ENCODE results near the gene KCTD8. TPM values are rescaled to one million over a fixed set of nuclear protein-coding genes. Genes with fewer than 3 reads are reported as not detected.

Gene KCTD8
- polyA plus RNA-seq, 1 donor from 2014 or later, result 0.71 TPM

DNA sequence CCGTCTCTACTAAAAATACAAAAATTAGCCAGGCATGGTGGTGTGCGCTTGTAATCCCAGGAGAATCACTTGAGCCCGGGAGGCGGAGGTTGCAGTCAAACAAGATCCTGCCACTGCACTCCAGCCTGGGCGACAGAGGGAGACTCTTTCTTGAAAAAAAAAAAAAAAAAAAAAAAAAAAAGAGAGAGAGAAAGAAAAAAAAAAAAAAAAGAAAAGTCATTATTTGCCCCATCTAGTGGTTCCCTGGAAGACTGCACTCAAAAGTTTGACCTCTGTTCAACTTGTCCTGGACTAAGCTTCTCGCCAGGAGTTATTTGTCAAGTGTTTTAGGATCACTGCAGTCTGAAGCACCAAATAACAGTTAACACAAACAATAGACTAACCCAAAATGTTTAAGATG lies 45.3 kb upstream of the KCTD8 start:
- TF ChIP-seq POLR2AphosphoS5 (IDR thresholded peaks at IDR 0.05), result no peak
- TF ChIP-seq, protein P1, sequence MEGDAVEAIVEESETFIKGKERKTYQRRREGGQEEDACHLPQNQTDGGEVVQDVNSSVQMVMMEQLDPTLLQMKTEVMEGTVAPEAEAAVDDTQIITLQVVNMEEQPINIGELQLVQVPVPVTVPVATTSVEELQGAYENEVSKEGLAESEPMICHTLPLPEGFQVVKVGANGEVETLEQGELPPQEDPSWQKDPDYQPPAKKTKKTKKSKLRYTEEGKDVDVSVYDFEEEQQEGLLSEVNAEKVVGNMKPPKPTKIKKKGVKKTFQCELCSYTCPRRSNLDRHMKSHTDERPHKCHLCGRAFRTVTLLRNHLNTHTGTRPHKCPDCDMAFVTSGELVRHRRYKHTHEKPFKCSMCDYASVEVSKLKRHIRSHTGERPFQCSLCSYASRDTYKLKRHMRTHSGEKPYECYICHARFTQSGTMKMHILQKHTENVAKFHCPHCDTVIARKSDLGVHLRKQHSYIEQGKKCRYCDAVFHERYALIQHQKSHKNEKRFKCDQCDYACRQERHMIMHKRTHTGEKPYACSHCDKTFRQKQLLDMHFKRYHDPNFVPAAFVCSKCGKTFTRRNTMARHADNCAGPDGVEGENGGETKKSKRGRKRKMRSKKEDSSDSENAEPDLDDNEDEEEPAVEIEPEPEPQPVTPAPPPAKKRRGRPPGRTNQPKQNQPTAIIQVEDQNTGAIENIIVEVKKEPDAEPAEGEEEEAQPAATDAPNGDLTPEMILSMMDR (IDR thresholded peaks at IDR 0.05; ENCODE audit: poor library complexity, severe bottlenecking), result peak; percentile 42
- TF ChIP-seq EP300 (conservative IDR thresholded peaks at IDR 0.05; ENCODE audit: poor library complexity, severe bottlenecking), result no peak
- TF ChIP-seq EZH2 (IDR thresholded peaks at IDR 0.05; ENCODE audit: borderline replicate concordance, insufficient read depth, low read length, poor library complexity, severe bottlenecking), result no peak
- no peak for TF ChIP-seq TAF1 (IDR thresholded peaks at IDR 0.05; ENCODE audit: low read depth)
- no peaks in the 10 kb centered on the region for H3F3A ChIP-seq (ENCODE audit: insufficient read depth, low read length, poor library complexity, severe bottlenecking)
- H3K27ac ChIP-seq (ENCODE audit: low read length), result no peak overlapping the region
- no peaks in the 10 kb centered on the region for H4K20me1 ChIP-seq (ENCODE audit: insufficient read depth)
- H3K9me3 ChIP-seq (ENCODE audit: low read length), result no peaks in the 10 kb centered on the region
- no peak overlapping the region for H2AFZ ChIP-seq (ENCODE audit: low read depth, low read length)
- no peaks in the 10 kb centered on the region for H3K36me3 ChIP-seq (ENCODE audit: insufficient read depth, low read length)
- H3K4me3 ChIP-seq (ENCODE audit: low read length), result no peak overlapping the region
- H3K27me3 ChIP-seq (ENCODE audit: insufficient read depth, low read depth, low read length), result no peaks in the 10 kb centered on the region
- no peak overlapping the region for H3K4me2 ChIP-seq (ENCODE audit: low read length)
- H3K79me2 ChIP-seq (replicated peaks; ENCODE audit: insufficient read depth, low read length), result no peaks in the 10 kb centered on the region
- H3K9me2 ChIP-seq (ENCODE audit: insufficient read depth, low read length), result no peaks in the 10 kb centered on the region
- H3K9ac ChIP-seq (ENCODE audit: low read length), result no peak overlapping the region

DNA sequence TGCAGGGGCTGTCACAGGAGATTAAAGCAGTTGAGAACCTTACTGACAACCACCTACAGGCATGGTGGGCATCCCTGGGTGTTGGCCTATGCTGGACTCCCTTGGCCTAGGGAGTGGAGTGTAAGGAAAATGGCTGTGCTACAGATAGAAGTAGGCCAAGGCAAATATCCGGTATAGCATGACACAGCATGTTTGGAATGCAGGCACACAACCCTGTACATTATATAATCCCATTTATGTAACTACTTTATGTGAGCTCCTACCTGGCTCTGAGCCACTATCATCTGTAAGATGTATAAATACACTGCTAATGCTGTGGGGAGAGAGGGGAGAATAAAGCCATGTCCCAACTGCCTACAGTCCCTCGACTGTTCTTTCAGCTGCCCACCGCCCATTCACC lies 38.7 kb upstream of the KCTD8 start:
- Histone ChIP-seq H3F3A (ENCODE audit: insufficient read depth, low read length, poor library complexity, severe bottlenecking) (no peaks in the 10 kb centered on the region), H3K27ac (ENCODE audit: low read length) (no peak overlapping the region), H3K4me3 (ENCODE audit: low read length) (no peak overlapping the region), H3K9me2 (ENCODE audit: insufficient read depth, low read length) (no peaks in the 10 kb centered on the region), H3K79me2 (replicated peaks; ENCODE audit: insufficient read depth, low read length) (no peaks in the 10 kb centered on the region), H3K36me3 (ENCODE audit: insufficient read depth, low read length) (no peaks in the 10 kb centered on the region), H3K9me3 (ENCODE audit: low read length) (no peaks in the 10 kb centered on the region), H2AFZ (ENCODE audit: low read depth, low read length) (no peak overlapping the region), H3K27me3 (ENCODE audit: insufficient read depth, low read depth, low read length) (no peaks in the 10 kb centered on the region), H3K9ac (ENCODE audit: low read length) (no peak overlapping the region), H3K4me2 (ENCODE audit: low read length) (no peak overlapping the region), H4K20me1 (ENCODE audit: insufficient read depth) (no peaks in the 10 kb centered on the region)
- TF ChIP-seq TAF1 (IDR thresholded peaks at IDR 0.05; ENCODE audit: low read depth) (no peak), MXI1 (conservative IDR thresholded peaks at IDR 0.05; ENCODE audit: poor library complexity, severe bottlenecking) (no peak), EP300 (conservative IDR thresholded peaks at IDR 0.05; ENCODE audit: poor library complexity, severe bottlenecking) (no peak), POLR2AphosphoS5 (IDR thresholded peaks at IDR 0.05) (no peak), SMC3 (conservative IDR thresholded peaks at IDR 0.05; ENCODE audit: poor library complexity) (no peak), EZH2 (IDR thresholded peaks at IDR 0.05; ENCODE audit: borderline replicate concordance, insufficient read depth, low read length, poor library complexity, severe bottlenecking) (no peak), RAD21 (conservative IDR thresholded peaks at IDR 0.05) (no peak)
- TF ChIP-seq, protein P1 (IDR thresholded peaks at IDR 0.05; ENCODE audit: poor library complexity, severe bottlenecking), result no peak
- TF ChIP-seq, protein P2, sequence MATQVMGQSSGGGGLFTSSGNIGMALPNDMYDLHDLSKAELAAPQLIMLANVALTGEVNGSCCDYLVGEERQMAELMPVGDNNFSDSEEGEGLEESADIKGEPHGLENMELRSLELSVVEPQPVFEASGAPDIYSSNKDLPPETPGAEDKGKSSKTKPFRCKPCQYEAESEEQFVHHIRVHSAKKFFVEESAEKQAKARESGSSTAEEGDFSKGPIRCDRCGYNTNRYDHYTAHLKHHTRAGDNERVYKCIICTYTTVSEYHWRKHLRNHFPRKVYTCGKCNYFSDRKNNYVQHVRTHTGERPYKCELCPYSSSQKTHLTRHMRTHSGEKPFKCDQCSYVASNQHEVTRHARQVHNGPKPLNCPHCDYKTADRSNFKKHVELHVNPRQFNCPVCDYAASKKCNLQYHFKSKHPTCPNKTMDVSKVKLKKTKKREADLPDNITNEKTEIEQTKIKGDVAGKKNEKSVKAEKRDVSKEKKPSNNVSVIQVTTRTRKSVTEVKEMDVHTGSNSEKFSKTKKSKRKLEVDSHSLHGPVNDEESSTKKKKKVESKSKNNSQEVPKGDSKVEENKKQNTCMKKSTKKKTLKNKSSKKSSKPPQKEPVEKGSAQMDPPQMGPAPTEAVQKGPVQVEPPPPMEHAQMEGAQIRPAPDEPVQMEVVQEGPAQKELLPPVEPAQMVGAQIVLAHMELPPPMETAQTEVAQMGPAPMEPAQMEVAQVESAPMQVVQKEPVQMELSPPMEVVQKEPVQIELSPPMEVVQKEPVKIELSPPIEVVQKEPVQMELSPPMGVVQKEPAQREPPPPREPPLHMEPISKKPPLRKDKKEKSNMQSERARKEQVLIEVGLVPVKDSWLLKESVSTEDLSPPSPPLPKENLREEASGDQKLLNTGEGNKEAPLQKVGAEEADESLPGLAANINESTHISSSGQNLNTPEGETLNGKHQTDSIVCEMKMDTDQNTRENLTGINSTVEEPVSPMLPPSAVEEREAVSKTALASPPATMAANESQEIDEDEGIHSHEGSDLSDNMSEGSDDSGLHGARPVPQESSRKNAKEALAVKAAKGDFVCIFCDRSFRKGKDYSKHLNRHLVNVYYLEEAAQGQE (IDR thresholded peaks at IDR 0.05; ENCODE audit: borderline replicate concordance), result no peak
